C4-2B (cell line): Measurements from ENCODE around the gene DCUN1D4.

ENCODE experiments used
- H3K27ac ChIP-seq: fragments of 450-650 bp; 2 replicates; pipeline ENCODE4 v1.5.1; 2017
- CTCF ChIP-seq: fragments of 450-650 bp; conservative IDR thresholded peaks from 2 replicates; pipeline ENCODE4 v1.5.1; 2017; ENCODE audit warnings: mild to moderate bottlenecking
- ZFX ChIP-seq: fragments of 450-650 bp; IDR thresholded peaks from 2 replicates; pipeline ENCODE4 v1.6.1; 2017

Gene DCUN1D4

GRCh38 chr4:51855751-51856150 lies 12.8 kb downstream of the DCUN1D4 start:
- no peak overlapping the region for H3K27ac ChIP-seq

GRCh38 chr4:51858605-51859202 lies 15.8 kb downstream of the DCUN1D4 start:
- TF ChIP-seq ZFX: no peak
- TF ChIP-seq CTCF: no peak
- H3K27ac ChIP-seq: no peak overlapping the region

More at GRCh38 chr4:51855751-51856150, 12.8 kb downstream of the DCUN1D4 start:
- no peak for TF ChIP-seq ZFX
- TF ChIP-seq CTCF: no peak

- TF ChIP-seq ZFX (no peak), CTCF (no peak)
- no peak overlapping the region for H3K27ac ChIP-seq
Measured at GRCh38 chr4:51859476-51860031, 16.6 kb downstream of the DCUN1D4 start.

DNA sequence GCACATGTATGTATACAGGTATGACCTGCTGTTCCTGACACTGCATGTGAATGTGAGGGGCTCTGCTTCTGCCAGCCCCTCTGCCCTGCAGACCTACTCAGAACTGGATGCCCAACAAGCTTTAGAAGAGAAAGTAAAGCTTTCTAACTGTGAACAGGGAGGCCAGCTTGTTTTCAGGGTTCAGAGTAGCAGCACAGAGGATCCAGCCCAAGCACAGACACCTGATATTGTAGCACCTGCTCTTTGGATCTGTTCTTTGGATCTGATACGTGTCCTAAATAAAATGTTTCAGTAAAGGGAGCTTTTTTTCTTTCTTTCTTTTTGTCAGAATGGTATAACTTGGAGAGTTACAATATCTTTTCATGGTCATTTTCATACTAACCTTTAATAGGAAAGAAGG lies 19.2 kb downstream of the DCUN1D4 start:
- H3K27ac ChIP-seq: no peak overlapping the region
- TF ChIP-seq CTCF (no peak), ZFX (no peak)

- TF ChIP-seq CTCF (no peak), ZFX (no peak)
- no peak overlapping the region for H3K27ac ChIP-seq
Measured at GRCh38 chr4:51862781-51863180, 19.8 kb downstream of the DCUN1D4 start.

- no peak overlapping the region for H3K27ac ChIP-seq
- TF ChIP-seq ZFX (no peak), CTCF (no peak)
Measured at GRCh38 chr4:51865717-51866116, 22.8 kb downstream of the DCUN1D4 start.

GRCh38 chr4:51866835-51867234 lies 23.9 kb downstream of the DCUN1D4 start:
- no peak for TF ChIP-seq ZFX
- TF ChIP-seq CTCF: no peak
- H3K27ac ChIP-seq: no peak overlapping the region
